ENCODE measurements around the gene TPGS1.
"Not testable (repeated sequence)": the region's sequence is repeated elsewhere in the genome, so short reads cannot be mapped to it uniquely, and the experiment has no call there.

The TPGS1 gene

DNA sequence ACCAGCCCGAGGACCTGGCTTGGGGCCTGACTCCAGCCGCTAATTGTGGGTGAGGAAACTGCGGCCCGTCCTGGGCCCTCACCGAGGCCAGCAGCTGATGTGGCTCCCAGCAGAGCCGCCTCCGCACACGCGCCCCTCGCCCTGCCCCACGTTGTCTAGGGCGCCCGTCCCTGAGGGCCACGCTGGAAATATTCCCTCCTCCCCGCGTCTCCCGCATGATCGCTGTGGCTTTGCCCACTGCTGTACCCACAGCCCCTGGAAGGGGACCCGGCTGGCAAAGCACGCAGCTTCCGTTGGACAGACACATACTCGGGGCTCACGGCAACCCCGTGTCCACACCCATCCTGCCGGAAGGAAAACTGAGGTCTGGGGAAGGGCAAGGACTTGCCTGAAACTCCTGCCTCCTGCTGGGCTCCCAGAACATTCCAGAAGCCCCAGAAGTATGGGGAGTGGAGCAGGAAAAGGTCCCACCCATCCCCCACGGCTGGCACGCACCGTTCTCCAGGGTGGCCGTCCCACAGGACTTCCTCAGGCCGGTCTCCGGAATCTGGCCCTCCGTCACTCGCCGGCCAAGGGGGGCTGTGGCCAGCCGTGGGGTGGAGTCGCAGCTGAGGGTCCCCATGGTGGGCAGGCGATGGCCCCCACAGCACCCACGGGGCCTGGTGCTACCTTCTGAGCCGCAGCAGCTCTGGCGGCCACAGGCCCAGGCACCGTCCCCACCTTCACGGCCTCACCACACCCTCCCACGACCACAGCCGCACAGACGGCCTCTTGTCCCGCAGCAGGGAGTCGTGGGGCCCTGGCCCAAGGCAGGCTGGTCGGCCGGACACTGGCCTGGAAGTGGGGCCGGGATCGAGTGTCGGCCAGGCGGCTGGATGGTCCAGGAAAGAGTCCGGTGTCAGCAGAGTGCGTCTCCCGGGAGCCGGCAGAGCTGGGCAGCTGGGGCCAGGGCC lies 32.9 kb upstream of the TPGS1 start:
- no peak for DNase-seq (ENCODE audit: low read depth, low spot score)
- H3K27ac ChIP-seq = no peak overlapping the region

- no peak overlapping the region for H3K27ac ChIP-seq
- no peak for DNase-seq (ENCODE audit: low read depth, low spot score)
Observed at GRCh38 chr19:475360-475759, 31.9 kb upstream of the TPGS1 start.

DNA sequence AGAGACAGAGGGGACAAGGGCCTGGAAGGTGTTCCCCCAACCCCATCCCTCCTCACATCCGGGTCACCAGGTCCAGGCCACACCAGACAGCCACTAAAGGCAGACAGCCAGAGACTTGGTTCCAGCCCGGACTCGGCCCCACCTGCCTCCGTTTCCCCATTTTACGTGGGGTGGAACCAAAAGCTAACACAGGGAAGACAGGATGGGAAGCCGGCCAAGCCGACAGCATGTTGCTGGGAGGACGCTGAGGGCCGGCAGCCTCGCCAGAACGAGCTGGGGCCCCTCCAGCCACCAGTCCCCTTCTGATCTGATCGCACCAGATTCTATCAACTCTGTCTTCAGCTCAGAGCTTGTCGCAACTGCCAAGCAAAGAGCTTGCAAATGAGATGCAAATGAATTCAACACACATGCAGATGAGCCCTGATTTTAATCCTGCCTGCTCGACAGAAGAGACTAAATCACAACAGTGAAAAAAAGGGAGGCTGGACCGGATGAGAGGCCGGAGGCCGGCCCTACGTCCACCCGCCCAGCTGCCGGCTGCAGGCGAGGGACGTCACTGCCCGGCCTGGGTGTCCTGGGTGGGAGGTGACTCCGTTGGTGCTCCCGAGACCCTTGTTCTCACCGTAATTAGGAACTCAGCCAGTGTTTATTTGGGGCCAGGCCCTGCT lies 28.9 kb upstream of the TPGS1 start:
- DNase-seq (ENCODE audit: low read depth, low spot score) = no peak
- no peak overlapping the region for H3K27ac ChIP-seq

GRCh38 chr19:478976-479375 lies 28.3 kb upstream of the TPGS1 start:
- H3K27ac ChIP-seq = no peak overlapping the region
- DNase-seq (ENCODE audit: low read depth, low spot score) = no peak

DNA sequence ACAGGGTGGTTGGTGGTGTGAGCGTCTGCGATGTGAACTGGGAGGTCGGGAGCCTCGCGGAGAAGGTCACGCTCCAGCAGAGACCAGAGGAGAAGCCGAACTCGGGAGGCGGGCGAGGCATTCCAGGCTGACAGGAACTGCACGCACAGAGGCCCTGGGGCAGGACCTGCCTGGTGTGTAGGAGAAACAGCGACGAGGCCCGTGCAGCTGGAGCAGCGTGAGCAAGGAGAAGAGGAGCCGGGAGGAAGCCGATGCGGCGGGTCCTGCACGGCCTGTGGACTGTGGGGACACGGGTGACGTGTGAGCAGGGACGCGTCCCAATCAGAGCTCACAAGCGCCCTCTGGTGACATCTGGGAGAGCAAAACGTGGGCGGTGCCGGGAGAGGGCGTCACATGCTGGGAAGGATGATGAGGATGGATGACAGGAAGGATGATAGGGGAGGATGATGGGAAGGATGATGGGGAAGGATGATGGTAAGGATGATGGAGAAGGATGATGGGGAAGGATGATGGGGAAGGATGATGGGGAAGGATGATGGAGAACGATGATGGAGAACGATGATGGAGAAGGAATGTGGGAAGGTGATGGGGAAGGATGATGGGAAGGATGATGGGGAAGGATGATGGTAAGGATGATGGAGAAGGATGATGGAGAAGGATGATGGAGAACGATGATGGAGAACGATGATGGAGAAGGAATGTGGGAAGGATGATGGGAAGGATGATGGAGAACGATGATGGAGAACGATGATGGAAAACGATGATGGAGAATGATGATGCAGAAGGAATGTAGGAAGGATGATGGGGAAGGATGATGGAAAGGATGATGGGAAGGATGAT lies 27.1 kb upstream of the TPGS1 start:
- DNase-seq (ENCODE audit: low read depth, low spot score) = no peak
- H3K27ac ChIP-seq = no peak overlapping the region

DNA sequence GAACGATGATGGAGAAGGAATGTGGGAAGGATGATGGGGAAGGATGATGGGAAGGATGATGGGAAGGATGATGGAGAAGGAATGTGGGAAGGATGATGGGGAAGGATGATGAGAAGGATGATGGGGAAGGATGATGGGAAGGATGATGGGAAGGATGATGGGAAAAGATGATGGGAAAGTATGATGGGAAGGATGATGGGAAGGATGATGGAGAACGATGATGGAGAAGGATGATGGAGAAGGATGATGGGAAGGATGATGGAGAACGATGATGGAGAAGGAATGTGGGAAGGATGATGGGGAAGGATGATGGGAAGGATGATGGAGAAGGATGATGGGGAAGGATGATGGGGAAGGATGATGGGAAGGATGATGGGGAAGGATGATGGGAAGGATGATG lies 26.2 kb upstream of the TPGS1 start:
- H3K27ac ChIP-seq; DNase-seq (ENCODE audit: low read depth, low spot score): not testable (repeated sequence)

- H3K27ac ChIP-seq = no peak overlapping the region
- DNase-seq (ENCODE audit: low read depth, low spot score) = no peak
Observed at GRCh38 chr19:482186-483041, 24.9 kb upstream of the TPGS1 start.

DNA sequence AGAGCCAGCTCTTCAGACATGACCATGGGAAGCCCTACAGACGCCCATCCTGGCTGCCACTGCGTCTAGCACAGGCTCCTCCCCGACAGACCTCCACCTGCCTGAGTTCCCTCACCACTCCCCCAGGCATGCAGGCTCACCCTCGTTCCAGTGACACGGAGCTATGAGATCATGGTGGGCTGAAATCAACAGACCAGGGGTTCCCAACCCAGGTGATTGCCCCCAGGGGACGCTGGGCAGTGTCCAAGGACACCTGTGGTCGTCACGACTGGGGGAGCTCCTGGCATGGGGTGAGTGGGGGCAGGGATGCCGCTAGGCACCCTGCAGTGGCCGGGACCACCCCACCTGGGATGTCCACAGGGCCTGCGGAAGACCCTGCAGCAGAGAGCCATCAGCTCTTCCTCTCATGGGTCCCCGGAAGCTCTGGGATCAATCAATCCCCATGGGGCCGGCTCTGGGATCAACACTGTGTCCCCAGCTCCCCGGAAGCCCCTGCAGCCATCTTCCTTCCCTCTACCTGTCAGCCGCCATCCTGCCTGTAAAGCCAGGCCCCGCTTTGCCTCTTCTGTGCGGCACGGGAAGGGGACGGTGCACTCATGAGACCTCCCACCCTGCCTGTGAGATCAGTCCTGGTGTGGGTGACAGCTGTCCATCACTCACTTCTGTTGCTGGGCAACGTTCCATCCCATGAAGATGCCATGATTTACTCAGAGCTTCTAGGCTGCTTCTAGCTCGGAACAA lies 23.8 kb upstream of the TPGS1 start:
- no peak for DNase-seq (ENCODE audit: low read depth, low spot score)

GRCh38 chr19:484494-484893 lies 22.8 kb upstream of the TPGS1 start:
- H3K27ac ChIP-seq = no peak overlapping the region
- no peak for DNase-seq (ENCODE audit: low read depth, low spot score)

More for the DNA sequence above, 23.8 kb upstream of the TPGS1 start:
- no peak overlapping the region for H3K27ac ChIP-seq

DNA sequence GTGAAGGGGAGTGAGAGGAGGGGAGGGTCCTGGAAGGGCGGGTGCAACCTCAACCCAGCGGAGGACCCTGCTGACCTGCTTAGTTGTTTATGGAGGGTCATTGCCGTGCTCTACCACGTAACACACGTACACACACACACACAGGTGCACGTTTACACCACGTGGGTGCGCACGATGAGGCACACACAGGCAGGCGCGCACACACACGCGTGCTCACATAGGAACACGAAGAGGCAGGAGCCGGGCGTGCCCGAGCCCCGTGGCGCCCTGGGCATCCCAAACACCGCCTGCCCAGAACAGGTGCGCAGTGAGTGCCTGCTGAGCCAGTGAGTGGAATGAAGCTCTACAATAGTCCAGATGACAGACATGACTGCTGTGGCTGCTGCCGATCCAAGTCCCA lies 22.2 kb upstream of the TPGS1 start:
- no peak for DNase-seq (ENCODE audit: low read depth, low spot score)
- H3K27ac ChIP-seq = peak overlapping the region; percentile 29

GRCh38 chr19:485583-486236 lies 21.6 kb upstream of the TPGS1 start:
- H3K27ac ChIP-seq = peak overlapping the region; percentile 29
- DNase-seq (ENCODE audit: low read depth, low spot score) = no peak

DNA sequence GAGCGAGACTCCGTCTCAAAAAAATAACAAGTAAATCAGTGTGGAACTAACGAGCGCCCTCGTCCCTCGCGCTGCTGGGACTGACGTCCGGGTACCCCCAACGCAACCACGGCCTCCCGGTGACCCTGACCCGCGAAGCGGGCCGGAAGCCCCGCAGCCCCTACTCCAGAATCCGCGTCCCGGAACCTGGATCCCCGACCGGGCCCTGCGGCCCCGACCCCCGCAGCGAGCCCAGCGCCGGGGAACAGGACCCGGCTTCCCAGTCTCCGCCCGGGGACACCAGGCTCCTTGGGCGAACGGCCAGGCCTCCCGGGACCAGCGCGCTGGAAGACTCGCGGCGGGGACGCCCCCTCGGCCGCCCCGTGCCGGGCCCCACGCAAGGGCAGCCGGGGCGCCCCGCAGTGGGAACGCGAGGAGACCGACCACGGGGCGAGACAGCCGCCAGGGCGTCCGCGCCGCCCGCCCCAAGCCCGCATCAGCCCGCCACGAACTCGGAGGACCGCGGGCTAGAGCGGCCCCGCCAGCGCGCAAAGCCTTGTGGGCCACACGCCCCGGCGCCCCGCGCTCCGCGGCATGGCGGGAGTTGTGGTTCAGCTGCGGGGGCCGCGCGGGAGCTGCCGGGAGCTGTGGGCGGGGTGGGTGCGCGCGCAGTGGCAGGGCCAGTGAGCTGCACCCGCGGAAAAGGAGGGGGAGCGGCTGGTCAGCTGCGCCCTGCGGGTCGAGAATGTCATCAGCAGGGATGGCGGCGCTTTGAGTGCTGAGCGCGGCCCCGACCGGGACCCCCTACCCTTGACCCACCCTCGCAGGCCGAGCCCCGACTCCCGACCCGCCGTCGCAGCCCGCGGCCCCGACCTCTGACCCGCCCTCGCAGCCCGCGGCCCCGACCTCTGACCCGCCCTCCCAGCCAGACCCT lies 18.5 kb upstream of the TPGS1 start:
- peak overlapping the region; percentile 88 for H3K27ac ChIP-seq
- peak; percentile 64 for DNase-seq (ENCODE audit: low read depth, low spot score)

DNA sequence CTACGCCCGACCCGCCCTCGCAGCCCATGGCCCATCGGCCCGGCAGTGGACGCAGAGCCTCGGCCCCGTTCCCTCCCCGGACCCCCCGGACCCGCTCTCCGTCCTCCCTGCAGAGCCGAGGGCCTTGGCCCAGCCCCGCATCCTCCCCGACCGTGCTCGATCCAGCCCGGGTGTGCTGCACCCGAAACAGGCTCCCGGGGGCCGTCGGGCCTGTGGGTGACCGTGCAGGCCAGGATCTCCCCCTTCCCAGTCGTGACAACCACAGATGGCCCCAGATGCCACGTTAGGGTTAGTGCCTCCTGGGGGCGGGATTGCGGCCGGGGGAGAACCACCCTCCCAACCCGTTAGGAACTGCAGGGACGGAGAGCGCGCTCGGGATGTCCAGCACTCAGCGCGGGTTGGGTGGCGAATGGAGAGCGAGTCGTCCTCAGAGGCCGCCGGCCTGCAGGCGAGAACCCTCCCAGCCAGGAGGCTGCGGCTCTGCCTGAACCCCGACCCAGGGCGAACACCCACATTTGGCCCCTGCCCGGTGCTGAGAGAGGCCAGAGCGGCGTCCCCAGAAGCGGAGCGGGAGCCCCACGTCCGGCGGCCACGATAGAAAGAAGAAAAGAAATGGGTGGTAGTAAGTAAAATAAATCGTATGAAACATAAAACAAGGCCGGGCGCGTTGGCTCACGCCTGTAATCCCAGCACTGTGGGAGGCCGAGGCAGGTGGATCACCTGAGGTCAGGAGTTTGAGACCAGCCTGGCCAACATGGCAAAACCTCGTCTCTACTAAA lies 17.7 kb upstream of the TPGS1 start:
- H3K27ac ChIP-seq = peak overlapping the region; percentile 88
- no peak for DNase-seq (ENCODE audit: low read depth, low spot score)

- no peak overlapping the region for H3K27ac ChIP-seq
- no peak for DNase-seq (ENCODE audit: low read depth, low spot score)
Observed at GRCh38 chr19:491146-491741, 16.1 kb upstream of the TPGS1 start.

DNA sequence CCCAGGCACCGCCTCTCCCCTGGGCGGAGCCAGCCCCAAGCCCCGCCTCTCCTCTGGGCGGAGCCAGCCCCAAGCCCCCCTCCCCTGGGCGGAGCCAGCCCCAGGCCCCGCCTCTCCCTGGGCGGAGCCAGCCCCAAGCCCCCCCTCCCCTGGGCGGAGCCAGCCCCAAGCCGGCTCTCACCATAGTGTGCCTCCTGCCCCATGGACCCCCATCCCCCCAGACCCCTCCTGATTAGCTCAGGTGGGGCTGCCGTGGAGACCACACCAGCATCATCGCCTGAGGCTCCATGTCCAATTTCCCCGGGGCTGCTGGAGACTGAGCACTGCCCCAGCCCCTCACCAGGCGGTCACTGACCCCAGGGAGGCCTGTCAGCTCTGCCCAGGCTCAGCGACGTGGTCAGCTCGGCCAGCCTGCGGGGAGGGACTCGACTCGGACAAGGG lies 15.2 kb upstream of the TPGS1 start:
- H3K27ac ChIP-seq = no peak overlapping the region
- DNase-seq (ENCODE audit: low read depth, low spot score) = no peak

DNA sequence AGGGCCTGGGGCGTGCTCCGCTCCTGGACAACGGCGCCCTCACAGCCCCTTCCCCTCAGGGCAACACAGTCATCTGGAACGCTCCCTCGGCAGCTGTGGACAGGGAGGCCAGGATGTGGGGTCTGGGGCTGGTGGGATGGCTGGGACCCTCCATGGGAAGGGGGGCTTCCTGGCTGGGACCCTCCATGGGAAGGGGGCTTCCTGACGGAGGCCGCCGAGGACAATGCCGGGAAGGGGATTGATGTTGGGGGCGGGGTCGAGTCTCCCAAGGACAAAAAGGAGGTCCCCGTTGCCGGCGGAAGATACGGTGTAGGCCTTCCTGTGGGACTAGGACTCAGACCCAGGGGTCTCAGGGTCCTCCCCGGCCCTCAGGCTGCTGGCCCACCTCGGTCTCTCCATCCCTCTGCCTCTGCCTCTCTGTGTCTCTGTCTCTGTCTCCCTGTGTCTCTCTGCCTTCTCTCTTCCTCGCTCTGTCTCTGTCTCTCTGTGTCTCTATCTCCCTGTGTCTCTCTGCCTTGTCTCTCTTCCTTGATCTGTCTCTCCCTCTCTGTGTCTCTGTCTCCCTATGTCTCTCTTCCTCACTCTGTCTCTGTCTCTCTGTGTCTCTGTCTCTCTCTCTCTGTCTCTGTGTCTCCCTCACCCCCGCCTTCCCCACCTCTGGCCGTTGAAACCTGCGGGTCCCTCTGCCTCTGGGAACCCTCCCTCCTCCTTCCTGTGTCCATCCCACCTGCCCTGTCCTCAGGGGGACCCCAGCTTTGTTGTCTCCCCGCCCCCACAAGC lies 13.7 kb upstream of the TPGS1 start:
- no peak overlapping the region for H3K27ac ChIP-seq
- DNase-seq (ENCODE audit: low read depth, low spot score) = no peak

All from epithelial cell of prostate (primary cell).